Activated CD4-positive, alpha-beta T cell treated with anti-CD3 and anti-CD28 coated beads, Interleukin-2, amount 50 U/mL, for 1 hour (primary cell): ENCODE data around the gene GALNT6.

Experiments used
- DNase-seq: peaks from one replicate; pipeline ENCODE4 v3.0.0-alpha.2; 2020

Gene GALNT6

DNA sequence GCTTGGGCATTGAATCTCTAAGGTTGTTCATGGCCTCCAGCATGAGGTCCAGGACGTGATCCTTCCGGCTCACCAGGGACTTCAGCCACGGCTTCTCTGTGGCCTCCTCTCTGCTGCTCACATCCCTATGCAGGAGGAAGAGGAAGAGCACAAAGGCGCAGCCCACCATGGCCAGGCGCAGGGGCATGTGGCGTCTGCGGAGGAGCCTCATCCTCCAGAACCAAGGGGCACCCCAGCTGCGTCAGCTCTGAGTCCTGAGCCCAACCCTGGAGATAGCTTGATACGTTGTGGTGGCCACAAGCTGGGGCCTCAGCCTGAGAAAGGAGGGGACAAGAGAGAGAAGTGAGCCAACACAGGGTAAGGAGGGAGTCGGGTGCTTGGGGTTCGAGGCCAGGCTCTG is 11.6 kb downstream of the GALNT6 start:
- DNase-seq = no peak

- DNase-seq = no peak
Observed at GRCh38 chr12:51378749-51379148, 12.5 kb downstream of the GALNT6 start.

- DNase-seq = no peak
Observed at GRCh38 chr12:51377099-51377984, 13.9 kb downstream of the GALNT6 start.

GRCh38 chr12:51374856-51375255 is 16.4 kb downstream of the GALNT6 start:
- DNase-seq = no peak

- DNase-seq = no peak
Observed at GRCh38 chr12:51374361-51374760, 16.8 kb downstream of the GALNT6 start.

DNA sequence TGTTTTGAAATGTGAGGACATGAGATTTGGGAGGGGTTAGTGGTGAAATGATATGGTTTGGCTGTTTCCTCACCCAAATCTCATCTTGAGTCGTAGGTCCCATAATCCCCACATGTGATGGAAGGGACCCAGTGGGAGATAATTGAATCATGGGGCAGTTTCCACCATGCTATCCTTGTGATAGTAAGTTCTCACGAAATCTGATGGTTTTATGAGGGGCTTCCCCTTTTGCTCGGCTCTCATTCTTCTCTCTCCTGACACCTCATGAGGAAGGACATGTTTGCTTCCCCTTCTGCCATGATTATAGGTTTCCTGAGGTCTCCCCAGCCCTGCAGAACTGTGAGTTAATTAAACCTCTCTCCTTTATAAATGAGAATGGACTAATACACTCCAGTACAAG is 18.0 kb downstream of the GALNT6 start:
- no peak for DNase-seq

DNA sequence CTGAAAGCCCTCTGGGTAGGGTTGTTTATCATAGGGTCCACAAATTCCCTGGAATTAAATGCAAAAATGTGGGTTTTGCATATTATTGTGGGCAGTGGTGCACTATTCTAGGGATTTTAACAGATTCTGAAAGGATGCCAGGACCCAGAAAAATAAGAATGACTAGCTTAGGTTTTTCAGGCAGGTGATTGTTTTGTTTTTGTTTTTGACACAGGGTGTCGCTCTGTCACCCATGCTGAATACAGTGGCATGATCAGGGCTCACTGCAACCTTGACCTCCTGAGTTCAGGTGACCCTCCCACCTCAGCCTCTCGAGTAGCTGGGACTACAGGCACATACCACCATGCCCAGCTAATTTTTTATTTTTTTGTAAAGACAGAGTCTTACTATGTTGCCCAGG is 19.2 kb downstream of the GALNT6 start:
- no peak for DNase-seq

DNA sequence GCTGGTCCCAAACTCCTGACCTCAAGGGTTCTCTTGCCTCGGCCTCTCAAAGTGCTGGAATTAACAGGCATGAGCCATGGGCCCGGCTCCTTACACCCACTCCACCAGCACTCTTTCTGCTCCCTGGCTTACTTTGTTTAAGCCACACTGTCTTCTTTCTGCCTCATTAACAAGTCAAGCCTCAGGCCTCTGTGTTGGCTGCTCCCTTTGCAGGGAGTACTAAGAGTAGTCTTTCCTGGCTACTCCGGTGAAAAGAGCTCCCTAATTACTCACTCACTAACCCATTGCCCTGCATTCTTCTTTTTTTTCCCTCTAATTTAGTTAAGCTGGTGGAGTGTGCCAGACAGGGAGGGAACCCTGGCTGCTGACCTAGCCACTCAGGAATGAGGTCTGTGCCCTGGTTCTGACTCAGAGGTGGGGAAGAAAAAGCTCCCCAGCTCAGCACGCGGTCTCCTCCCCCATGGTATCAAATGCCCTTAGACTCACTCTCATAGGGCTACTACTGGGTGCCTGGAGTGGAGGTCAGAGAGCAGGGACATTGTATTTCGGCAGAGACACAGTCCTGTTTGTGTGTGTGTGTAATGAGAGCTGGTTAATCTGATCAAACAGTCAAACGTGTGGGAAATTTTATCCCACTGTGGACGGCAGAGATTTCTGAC is 19.8 kb downstream of the GALNT6 start:
- no peak for DNase-seq

DNA sequence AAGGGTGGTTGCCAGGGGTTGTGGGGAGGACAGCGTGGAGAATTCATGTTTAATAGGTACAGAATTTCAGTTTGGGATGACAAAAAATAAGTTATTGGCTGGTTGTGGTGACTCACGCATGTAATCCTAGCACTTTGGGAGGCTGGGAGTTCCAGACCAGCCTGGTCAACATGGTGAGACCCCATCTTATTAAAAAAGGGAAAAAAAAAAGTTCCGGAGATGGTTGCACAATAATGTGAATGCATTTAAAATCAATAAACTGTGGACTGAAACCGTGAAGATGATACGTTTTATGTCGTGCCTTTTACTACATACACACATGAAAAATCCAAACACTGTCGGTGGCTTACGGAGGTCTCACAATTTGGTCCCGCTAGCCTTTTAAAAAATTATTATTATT is 20.5 kb downstream of the GALNT6 start:
- DNase-seq = no peak

DNA sequence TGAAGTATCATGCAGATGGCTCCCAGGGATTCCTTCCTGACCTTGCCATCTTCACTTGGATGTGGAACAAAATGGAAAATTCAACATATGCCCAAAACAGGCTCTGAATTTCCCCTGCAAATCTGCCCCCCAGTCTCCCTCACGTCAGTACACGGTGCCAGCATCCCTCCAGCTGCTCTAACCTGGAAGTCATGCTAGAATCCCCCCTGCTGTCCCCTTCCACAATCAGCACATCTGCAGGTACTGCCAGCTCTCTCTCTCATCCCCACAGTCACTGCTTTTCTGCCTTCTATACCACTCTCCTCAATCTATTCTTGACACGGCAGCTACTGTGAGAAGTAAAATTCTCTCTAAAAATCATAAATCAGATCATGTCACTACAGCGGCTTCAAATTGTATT is 21.6 kb downstream of the GALNT6 start:
- no peak for DNase-seq

- DNase-seq = peak; percentile 86
Observed at GRCh38 chr12:51368640-51369517, 22.3 kb downstream of the GALNT6 start.

GRCh38 chr12:51365276-51365675 is 25.9 kb downstream of the GALNT6 start:
- no peak for DNase-seq

GRCh38 chr12:51364001-51364400 is 27.2 kb downstream of the GALNT6 start:
- no peak for DNase-seq

GRCh38 chr12:51362747-51363342 is 28.4 kb downstream of the GALNT6 start:
- no peak for DNase-seq

DNA sequence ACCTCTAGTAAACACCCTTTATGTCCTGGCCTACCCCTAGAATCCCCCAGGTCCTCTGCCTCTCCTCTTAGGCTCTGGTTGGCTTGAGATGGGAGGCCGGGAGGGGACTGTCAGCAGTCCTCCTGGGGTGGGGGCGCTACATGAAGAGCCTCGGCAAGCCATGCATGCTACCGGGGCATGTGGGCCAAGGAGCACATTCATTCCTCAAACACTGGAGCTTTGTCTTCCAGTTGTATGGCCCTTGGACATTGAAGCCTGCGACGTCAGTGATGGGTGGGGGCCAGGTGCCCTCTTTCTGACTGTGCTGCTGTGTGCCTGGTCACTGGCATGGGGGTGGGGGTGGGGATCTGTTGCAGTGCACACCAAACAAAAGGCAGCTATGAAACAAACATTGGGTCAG is 28.9 kb downstream of the GALNT6 start:
- no peak for DNase-seq

- no peak for DNase-seq
Observed at GRCh38 chr12:51361161-51362016, 29.8 kb downstream of the GALNT6 start.

DNA sequence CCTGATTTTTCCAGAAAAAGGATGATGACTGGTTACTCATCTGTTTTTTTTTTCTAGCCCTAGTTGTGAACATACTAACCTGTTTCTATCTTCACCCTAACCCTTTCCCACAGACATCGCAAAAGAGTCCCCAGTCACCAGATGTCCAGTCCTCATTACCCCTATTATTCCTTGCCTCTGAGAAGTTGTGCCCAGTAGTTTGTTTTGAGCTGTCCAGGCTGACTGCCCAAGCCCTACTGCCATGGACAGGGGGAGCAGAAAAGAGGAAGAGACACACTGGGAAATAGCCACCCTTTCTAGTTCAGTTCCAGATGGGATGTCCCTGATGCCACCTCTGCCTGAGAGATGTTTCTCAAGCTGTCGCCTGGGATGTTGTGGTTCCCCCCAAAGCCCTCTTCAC is 30.9 kb downstream of the GALNT6 start:
- no peak for DNase-seq

DNA sequence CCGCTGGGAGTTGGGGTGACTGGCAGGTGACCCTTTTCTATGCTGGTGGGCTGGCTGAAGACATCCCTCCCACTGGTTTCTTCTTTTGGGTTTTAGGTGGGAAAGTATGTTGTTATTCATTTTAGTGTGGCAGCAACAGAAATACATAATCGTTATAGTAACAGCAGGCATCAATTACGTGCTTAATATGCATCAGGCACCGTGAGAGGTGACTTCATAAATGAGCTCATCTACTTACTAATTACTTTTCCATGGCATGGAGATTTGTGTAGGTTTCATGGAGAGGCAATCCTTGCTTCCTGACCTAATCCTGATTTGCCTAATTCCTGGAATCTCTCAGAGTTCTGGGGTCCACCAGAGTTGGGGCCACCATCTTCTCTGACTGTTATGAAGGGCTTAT is 31.4 kb downstream of the GALNT6 start:
- no peak for DNase-seq

- no peak for DNase-seq
Observed at GRCh38 chr12:51358496-51358895, 32.7 kb downstream of the GALNT6 start.

DNA sequence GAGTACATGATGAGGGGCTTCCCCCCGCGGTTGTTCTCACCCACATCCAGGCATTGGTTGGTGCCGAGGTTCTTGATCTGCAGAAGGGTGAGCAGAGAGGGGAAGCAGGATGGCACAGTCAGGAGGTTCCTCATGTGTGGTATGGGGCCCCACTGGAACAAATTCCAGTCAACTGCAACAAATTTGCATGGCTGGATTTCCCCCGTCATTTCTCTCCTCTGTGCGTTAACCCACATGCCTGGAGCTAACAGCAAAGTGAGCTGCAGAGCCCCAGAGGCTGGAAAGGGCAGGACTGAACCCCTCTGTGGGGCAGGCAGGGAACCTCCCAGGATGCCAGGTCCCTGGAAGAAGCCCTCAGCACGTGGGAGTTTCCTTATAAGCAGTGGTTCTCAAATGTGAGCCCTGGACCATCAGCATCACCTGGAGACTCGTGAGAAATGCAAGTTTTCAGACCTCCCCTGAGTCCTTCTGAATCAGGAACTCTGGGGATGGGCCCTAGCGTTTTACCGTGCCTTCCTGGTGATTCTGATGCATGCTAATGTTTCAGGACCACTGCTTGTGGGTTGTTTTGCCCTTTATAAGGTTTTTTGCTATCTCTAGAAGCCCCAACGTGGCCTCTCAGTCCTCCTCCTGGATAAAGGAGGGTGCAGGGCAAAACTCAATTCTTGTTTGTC is 33.7 kb downstream of the GALNT6 start:
- DNase-seq = no peak

DNA sequence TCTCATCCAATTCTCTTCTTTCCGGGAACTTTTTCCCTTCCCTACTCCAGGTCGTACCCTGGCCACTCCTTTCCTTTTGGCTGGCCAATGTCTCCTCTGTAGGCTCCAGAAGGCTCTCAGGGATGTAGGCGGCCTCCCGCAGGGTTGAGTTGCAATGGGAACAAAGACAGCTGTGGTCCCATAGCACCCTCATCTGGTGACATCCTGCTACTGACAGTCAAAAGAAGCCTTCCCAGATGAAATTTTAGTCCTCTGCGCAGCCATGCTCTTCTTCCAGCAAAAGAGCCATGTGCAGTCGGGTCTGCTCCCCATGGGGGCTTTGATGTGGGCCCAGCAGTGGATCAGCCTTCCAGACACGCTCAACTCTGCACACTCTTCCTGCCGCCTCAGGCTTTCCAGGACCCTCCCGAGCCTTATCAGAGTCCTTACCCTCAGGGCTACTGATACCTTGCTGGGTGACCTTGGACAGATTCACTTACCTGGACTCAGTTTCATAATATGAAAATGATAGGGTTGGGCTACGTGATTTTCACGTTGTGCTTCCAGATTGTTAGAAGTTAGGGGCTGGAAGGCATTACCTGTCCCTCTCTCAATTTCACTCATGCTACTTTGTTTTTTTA is 39.2 kb downstream of the GALNT6 start:
- DNase-seq = peak; percentile 44
